HG03432 (cell line): ENCODE results near the gene REV3L.
"Not testable (repeated sequence)": the region's sequence is repeated elsewhere in the genome, so short reads cannot be mapped to it uniquely, and the experiment has no call there.

Experiments used
- ATAC-seq: cut with Tn5 transposase; IDR thresholded peaks from one replicate; pipeline ENCODE4 v1.9.1; 2021; ENCODE audit warnings: mild to moderate bottlenecking, moderate library complexity; ENCODE audit not compliant: unreplicated experiment

The REV3L gene, protein sequence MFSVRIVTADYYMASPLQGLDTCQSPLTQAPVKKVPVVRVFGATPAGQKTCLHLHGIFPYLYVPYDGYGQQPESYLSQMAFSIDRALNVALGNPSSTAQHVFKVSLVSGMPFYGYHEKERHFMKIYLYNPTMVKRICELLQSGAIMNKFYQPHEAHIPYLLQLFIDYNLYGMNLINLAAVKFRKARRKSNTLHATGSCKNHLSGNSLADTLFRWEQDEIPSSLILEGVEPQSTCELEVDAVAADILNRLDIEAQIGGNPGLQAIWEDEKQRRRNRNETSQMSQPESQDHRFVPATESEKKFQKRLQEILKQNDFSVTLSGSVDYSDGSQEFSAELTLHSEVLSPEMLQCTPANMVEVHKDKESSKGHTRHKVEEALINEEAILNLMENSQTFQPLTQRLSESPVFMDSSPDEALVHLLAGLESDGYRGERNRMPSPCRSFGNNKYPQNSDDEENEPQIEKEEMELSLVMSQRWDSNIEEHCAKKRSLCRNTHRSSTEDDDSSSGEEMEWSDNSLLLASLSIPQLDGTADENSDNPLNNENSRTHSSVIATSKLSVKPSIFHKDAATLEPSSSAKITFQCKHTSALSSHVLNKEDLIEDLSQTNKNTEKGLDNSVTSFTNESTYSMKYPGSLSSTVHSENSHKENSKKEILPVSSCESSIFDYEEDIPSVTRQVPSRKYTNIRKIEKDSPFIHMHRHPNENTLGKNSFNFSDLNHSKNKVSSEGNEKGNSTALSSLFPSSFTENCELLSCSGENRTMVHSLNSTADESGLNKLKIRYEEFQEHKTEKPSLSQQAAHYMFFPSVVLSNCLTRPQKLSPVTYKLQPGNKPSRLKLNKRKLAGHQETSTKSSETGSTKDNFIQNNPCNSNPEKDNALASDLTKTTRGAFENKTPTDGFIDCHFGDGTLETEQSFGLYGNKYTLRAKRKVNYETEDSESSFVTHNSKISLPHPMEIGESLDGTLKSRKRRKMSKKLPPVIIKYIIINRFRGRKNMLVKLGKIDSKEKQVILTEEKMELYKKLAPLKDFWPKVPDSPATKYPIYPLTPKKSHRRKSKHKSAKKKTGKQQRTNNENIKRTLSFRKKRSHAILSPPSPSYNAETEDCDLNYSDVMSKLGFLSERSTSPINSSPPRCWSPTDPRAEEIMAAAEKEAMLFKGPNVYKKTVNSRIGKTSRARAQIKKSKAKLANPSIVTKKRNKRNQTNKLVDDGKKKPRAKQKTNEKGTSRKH (N-terminal part only)

DNA sequence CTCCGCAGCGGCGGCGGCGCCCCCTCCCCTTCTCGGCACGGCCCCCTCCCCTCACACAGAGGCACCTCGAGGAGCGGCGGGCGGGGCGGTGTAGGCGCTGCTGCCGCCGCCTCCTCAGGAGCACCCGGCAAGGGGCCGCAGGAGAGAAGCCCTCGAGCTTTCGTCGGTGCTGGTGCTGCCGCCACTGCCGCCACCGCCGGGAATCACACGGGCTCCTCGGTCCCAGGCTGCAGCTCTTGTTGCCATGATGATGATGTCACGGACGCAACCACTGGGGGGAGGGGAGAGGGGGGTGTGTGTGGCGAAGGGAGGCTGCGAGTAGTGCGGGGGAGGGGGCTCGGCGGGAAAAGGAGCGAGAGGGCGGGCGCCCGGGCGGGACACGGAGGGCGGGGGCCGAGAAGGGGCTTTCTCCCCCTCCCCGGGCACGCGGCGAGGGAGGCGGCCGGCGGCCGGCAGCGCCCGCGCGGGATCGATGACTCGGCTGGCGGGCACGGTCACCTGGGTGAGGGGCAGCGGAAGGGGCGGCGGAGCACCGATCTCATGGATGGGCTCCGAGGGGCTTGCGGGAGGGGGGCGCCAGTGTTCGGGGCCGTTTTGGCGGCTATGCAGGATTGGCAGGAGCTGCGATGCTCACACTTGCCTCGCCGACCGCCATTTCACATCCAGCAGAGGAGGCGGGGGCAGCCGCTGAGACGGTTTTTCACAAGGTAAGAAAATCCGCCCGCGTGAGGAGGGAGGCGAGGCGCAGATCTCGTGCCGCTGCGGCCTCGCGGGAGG lies at the start of gene REV3L:
Gene REV3L, minus strand, starts transcription at position 260 of the 777 bp plus-strand sequence. CDS start 330 bp downstream, outside the sequence.
- ATAC-seq: peak; percentile 34

DNA sequence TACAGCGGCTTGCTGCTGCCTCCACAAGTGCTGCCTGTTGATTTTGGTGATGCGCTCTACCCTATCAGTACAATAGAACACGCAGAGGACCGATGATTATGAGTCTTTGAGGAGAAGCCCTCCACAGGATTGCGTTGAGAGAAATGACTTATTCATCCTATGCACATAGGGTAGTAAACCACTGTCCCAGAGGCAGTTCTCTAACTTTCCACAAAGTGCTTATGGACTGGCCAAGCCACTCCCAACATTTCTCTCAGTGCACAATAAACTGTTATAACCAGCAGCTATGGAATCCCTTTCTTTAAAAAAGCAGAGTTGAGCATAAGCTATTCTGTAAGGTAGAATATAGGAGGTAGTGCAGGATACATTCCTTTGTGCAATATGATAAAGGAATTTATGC lies 48.2 kb upstream of the REV3L start:
- ATAC-seq: no peak

DNA sequence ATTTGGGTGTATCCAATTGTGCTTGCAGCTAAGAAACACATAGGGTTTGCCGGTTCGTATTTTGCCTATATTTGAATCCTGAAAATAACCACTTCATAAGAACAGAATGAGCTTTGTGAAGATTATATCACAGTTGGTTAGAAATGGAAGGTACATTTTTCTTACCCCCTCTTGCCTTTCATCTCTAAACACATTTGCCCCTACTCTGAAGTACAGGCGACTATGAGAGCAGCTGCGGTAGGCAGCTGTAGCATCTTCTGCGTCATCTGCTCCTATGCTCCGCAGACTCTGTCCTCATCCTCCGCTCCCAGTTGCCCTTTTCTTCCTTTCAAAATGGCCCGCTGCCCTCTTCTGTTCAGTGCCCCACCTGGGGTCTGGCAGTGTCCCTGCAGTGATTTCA lies 47.6 kb upstream of the REV3L start:
- ATAC-seq: no peak

DNA sequence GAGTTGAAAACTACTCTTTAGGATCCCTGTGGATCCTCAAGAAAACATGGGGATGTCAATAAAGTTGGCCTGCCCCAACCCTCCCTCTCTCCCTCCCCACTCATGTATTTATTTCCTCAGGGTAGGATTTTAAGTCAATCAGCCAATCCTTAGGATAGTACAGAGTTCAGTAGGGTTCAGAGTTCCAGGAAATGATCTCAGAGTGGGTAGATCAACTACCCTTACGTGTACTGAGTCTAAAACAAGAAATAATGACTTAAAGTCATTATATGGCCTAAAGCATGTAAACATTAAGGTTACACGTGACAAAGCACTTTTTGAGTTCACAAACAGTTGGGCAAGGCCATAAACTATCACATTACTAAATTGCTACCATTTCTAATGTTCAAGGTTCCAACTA lies 47.2 kb upstream of the REV3L start:
- no peak for ATAC-seq

DNA sequence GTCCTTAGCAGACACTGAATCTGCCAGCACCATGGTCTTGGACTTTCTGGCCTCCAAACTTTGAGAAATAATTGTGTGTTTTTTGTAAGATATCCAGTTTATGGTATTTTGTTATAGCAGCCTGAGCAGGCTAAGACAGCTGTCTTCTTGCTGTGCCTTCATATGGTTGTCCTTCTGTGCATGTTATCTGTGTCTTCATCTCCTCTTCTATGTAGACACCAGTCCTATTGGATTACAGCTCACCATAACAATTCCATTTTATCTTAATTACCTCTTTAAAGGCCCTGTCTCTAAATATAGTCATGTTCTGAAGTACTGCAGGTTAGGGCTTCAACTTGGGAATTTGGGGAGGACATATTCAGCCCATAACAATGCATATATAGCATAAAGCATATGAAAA lies 44.3 kb upstream of the REV3L start:
- no peak for ATAC-seq

DNA sequence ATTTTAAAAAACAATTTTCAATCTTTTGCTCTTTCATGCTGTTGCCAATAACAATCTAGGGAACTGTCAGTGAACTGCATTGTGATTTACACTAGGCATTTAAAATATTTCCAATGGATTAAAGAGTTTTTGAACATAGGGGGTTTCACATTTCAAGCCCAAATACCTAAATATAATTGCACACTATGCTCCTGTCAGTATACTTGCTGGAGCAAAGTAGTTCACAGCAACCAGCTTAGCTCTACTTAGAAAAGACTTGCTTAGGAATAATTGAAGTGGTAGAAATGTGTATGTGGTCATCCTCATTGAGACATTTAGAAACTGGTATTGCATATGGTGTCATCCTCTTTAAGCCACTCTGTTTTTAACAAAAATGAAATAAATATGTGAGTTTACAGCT lies 41.7 kb upstream of the REV3L start:
- ATAC-seq: no peak

DNA sequence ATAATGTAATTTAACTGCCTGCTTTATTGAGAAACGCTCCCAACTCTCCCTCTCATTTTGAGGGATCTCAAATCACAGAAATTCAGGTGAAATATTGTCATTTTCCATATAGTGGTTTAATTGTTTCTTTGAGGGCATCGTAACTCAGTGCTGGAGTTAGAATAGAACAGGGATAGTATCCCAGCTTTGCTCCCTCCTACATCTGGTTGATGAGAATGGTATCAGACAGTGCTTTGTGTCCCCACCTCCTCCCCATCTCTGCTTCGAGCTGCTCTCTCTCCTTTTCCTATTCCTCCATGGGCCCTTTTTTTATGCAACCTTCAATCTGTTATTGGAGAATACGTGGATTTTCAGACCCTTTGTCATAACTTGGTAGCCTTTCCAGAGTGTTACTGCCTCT lies 41.2 kb upstream of the REV3L start:
- no peak for ATAC-seq

DNA sequence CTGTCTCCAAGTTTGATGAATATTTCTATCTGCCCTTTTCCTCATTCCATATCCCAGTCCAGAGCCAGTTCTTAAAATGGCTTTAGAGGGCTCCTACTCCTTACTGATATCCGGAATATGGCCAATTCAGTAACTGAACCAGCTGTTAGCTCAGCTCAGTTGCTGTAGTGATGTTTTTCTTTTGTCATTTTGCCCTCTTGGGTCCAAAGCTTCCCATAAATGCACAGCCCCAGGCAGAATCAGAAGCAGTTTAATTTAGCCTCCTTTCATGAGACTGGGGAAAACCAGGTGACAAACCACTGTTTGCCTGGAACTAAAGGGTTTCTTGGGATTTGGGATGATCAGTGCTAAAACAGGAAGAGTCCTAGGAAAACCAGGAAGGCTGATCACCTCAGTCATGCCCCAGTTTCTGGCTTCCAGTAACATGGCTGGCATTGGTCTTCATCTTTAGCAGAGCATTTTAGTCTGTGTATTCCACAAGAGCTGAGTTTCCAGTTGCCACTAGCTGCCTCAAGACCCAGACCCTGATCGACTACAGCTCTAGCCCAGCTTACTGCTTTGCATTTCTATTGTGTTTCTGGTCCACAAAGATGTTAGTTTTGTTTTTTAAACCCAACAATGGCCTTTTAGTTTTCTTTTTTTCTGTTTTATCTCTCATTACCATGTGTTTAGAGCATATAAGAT lies 40.6 kb upstream of the REV3L start:
- no peak for ATAC-seq

DNA sequence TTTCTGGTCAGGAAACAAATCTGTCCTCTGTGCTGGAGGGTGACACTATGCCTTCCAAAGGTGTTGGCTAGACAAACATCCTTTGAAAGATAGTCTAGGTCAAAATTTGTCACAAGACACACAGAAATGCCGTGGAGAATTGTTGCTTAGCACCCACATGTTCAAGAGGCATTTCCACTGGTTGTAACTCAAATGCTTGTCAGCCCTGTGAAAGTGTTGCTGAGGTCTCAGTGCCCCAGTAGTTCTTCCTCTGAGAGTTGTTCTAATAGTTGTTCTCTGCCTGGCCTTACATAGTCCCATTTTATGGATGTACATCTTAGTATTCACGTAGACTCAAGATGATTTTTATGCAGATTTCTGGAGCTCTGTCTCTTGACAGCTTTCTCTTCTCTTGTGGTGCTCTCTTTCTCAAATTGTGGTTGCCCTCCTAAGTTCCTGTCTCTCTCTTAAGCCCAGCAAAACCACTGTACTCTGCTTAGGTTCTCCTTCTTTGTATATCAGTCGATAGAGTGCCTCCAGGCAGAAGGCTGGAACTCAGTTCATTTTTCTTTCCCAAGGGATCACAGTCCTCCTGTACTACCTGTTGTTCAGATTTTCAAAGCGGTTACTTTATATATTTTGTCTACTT lies 39.5 kb upstream of the REV3L start:
- no peak for ATAC-seq

DNA sequence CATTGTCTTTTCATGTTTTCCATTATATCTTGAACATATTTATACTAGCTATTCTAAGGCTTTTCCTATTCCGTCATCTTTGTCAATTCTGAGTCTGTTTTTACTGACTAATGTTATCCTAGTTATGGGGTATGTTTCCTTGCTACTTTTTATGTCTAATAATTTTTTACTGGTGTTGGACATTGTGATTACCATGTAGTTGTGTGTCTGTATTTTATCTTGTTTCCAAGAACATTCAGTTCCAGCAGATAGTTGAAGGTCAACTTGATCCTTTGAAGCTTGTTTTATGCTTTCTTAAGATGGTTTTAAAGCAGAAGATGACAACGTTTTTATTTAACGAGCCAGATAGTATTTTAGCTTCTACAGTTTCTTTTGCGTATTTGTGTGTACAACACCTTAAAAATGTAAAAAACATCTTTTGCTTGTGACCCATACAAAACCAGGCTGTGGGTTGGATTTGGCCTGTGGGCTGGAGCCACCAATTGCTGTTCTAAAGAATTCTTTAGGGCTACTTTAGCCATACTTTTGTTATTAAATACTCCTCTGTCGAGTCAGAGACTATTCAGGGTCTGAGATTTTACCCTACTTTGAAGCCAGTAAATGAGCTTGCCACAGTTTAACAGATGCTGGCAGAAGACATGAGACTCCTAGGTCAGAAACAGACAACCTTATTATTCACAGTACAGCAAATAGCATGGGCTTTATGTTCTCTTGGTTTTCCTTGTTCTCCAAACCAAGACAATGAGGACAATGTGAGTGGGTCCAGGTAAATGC lies 38.7 kb upstream of the REV3L start:
- ATAC-seq: no peak

DNA sequence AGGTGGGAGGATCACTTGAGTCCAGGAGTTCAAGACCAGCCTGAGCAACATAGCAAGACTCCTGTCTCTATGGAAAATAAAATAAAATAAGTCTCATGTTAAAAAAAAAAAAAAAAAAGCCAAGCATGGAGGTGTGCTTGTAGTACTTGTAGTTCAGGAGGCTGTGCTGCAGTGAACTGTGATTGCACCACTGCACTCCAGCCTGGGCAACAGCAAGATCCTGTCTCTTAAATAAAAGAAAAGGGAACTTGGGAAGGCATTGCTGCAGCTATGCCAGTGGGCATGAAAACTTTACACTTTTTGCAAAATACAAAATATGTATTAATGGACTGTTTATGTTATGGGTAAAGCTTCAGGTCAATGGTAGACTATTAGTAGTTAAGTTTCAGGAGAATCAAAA lies 37.5 kb upstream of the REV3L start:
- ATAC-seq: no peak

DNA sequence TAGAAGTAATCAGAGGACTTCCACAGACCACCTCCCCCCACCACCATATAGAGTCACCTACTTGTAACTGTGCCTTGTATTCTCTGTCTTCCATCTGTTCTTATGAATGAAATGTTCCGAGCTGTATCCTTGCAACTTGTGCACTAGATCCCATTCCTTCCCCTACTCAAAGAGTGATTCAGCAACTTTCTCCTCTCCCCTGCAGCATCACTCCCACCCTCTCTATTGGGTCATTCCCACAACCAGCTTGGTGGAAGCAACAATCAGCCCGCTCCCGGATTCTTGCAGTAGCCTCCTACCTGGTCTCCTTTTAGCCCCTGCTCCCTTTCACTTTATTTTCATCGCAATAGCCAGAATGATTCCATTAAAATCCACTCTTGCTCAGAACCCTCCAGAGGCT lies 34.9 kb upstream of the REV3L start:
- no peak for ATAC-seq

DNA sequence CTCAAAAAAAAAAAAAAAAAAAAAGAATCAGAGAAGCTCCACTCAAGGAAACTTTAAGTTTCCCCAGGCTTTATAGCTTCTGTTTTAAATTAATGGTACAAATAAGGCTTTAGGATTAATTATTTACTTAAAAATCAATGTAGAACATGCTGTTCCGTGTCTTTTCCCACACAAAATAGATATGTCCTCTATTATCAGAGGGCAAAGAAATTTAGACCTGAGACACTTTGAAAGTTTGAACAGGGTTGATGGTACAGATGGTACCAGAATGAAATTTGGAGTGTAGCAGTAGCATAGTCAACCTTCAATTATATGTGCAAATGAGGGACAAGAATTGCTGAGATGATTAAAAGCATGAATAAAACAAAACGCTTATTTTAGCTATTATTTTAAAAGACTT lies 32.2 kb upstream of the REV3L start:
- no peak for ATAC-seq

DNA sequence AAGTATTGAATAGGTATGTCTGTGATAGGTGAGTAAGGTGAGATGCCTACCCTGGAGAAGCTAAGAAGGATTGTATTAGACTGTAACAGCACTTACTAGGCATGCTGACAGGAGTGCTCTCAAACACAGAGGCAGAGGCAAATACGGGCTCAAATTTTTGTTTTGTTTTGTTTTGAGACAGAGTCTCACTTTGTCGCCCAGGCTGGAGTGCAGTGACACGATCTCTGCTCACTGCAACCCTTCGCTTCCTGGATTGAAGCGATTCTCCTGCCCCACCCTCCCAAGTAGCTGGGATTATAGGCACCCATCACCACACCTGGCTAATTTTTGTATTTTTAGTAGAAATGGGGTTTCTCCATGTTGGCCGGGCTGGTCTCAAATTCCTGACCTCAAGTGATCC lies 31.5 kb upstream of the REV3L start:
- ATAC-seq: not testable (repeated sequence)

DNA sequence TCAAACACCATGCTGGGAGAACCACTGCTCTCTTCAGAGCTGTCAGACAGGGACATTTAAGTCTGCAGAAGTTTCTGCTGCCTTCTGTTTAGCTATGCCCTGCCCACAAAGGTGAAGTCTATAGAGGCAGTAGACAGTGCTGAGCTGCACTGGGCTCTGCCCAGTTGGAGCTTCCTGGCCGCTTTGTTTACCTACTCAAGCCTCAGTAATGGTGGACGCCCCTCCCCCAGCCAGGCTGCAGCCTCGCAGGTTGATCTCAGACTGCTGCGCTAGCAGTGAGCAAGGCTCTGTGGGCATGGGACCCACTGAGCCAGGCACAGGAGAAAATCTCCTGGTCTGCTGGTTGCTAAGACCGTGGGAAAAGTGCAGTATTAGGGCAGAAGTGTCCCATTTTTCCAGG lies 24.2 kb upstream of the REV3L start:
- not testable (repeated sequence) for ATAC-seq

DNA sequence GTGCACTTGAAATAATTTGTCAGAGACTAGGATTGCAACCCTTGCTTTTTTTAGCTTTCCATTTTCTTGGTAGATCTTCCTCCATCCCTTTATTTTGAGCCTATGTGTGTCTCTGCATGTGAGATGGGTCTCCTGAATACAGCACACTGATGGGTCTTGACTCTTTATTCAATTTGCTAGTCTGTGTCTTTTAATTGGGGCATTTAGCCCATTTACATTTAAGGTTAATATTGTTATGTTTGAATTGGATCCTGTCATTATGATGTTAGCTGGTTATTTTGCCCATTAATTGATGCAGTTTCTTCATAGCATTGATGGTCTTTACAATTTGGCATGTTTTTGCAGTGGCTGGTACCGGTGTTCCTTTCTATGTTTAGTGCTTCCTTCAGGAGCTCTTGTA lies 22.5 kb upstream of the REV3L start:
- ATAC-seq: not testable (repeated sequence)

DNA sequence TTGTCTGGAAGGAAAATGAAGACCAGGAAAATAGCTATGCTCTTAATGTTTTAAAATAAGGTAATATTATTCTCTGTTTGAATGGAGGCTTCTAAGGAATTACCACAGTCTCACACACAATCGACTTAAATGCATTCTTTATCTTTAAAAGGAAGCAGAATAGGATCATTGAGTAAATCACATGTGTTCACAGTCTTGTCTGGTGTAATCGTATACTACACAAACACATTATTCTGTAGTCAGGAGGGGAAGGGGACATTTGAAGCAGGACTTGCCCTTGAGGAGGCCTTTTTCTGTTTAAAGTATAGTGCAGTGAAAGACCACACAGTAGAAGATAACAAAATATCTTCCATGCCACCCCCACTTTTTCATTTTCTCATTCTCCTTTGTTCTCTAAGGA lies 20.6 kb upstream of the REV3L start:
- ATAC-seq: no peak

DNA sequence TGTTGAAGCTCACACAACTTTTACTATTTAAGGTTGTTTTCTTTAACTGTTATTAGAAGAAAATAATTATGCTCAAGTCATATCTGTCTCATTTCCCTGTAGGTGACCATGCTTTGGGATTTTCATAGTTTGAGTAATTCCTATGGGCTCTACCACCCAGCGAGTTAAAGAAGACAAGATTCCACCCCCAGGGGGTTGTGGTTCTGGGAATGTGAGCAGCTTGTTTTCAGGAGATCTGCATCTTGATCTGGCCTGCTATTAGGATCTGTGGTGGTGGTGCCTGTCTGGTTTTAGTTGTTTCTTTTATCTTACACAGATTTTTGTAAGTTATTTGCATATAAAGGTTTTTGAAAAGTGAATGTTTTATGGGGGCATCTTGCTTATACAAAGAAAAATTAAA lies 20.2 kb upstream of the REV3L start:
- no peak for ATAC-seq

DNA sequence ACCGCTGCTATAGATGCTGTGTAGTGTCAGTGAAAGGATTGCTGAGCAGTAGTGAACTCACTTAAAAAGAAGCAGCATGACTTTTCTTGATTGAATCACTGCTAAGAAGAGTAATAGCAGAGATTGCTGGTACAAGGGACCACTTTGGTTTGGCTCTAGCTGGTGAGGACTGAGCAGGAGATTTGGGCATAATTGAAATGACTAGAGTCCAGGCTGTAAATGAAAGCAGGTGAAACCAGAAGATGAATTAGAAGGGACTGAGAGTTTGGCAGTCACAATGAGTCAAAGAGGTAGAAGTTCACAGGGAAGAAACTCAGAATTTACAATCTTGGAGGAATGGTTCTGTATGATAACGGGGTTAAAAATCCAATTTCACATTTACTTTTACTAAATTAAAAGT lies 19.1 kb upstream of the REV3L start:
- ATAC-seq: no peak
